DMS 273 (cell line): ENCODE measurements around the gene PLCB1.
A peak's percentile ranks its signal among the peaks of the same experiment; 100 is the strongest.
"Not testable (repeated sequence)": the region's sequence is repeated elsewhere in the genome, so short reads cannot be mapped to it uniquely, and the experiment has no call there.

Source experiments
- DNase-seq: peaks from one replicate; lab custom pipeline; 2025; ENCODE audit not compliant: unreplicated experiment; lab: John Stamatoyannopoulos, UW

The PLCB1 gene

GRCh38 chr20:8155229-8155628, 23.2 kb downstream of the PLCB1 start:
- no peak for DNase-seq

- DNase-seq: no peak
These were observed 23.7 kb downstream of the PLCB1 start for GRCh38 chr20:8155812-8156211.

- peak; percentile 60 for DNase-seq
These were observed 24.4 kb downstream of the PLCB1 start for GRCh38 chr20:8156235-8157079.

- DNase-seq: not testable (repeated sequence)
These were observed 27.2 kb downstream of the PLCB1 start for GRCh38 chr20:8159217-8159616.

GRCh38 chr20:8161264-8162071, 29.4 kb downstream of the PLCB1 start:
- peak; percentile 14 for DNase-seq

- DNase-seq: no peak
These were observed 30.5 kb downstream of the PLCB1 start for GRCh38 chr20:8162610-8163009.

- peak; percentile 49 for DNase-seq
These were observed 31.5 kb downstream of the PLCB1 start for GRCh38 chr20:8163543-8163942.

GRCh38 chr20:8166730-8167129, 34.7 kb downstream of the PLCB1 start:
- no peak for DNase-seq

- DNase-seq: no peak
These were observed 36.8 kb downstream of the PLCB1 start for GRCh38 chr20:8168785-8169288.

- no peak for DNase-seq
These were observed 38.9 kb downstream of the PLCB1 start for GRCh38 chr20:8170921-8171320.

- DNase-seq: no peak
These were observed 40.1 kb downstream of the PLCB1 start for GRCh38 chr20:8172191-8172590.

- peak; percentile 79 for DNase-seq
These were observed 43.9 kb downstream of the PLCB1 start for GRCh38 chr20:8175741-8176675.

- DNase-seq: no peak
These were observed 51.5 kb downstream of the PLCB1 start for GRCh38 chr20:8183526-8183925.

- no peak for DNase-seq
These were observed 55.7 kb downstream of the PLCB1 start for GRCh38 chr20:8187740-8188139.

GRCh38 chr20:8190043-8190880, 58.2 kb downstream of the PLCB1 start:
- DNase-seq: no peak

- no peak for DNase-seq
These were observed 62.7 kb downstream of the PLCB1 start for GRCh38 chr20:8194721-8195120.

GRCh38 chr20:8196096-8196495, 64.0 kb downstream of the PLCB1 start:
- DNase-seq: no peak

GRCh38 chr20:8200220-8200619, 68.2 kb downstream of the PLCB1 start:
- no peak for DNase-seq

GRCh38 chr20:8203366-8203765, 71.3 kb downstream of the PLCB1 start:
- DNase-seq: no peak

GRCh38 chr20:8205996-8206395, 73.9 kb downstream of the PLCB1 start:
- no peak for DNase-seq
